HG03060 (cell line): ENCODE measurements around the gene INO80C.
A peak's percentile ranks its signal among the peaks of the same experiment; 100 is the strongest.

Experiments used
- ATAC-seq: cut with Tn5 transposase; IDR thresholded peaks from one replicate; pipeline ENCODE4 v1.9.1; 2021; ENCODE audit warnings: low read depth, moderate number of reproducible peaks; ENCODE audit not compliant: unreplicated experiment

The INO80C gene

DNA sequence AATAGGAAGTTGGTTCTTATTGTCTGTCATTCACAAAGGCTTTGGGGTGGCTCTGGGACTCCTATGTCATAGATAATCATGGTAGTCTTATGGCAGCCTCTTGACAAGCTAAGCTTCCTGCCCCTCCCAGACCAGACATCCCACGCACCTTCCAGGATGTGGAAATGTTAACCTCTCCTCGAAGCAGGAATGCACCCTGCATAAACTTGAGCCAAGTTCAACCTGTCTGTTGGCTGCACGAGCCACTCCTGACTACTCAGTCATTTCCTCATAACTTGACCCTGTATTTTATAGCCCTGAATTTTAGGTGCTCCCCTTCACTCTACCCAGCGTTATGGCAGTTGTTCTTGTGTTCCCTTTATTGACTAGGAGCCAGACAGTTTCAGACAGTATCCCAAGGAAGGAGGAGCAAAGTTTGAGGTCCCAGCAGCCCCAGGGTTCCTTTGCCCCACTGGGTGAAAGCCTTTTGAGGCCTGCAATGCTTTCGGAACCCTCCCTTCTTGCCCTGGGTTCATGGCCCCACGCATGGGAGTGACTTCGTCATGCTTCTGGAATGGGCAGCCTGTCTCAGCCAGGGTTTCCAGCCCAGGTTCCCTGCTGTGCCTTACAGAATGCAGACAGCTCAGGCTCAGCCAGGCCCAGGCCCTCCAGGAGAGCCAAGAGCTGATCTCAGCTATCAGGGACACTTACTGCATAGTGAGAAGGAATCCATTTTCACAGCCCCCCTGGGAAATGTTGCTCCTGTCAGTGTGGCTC, 15.6 kb upstream of the INO80C start:
- no peak for ATAC-seq

GRCh38 chr18:35512761-35513160, 15.0 kb upstream of the INO80C start:
- no peak for ATAC-seq

DNA sequence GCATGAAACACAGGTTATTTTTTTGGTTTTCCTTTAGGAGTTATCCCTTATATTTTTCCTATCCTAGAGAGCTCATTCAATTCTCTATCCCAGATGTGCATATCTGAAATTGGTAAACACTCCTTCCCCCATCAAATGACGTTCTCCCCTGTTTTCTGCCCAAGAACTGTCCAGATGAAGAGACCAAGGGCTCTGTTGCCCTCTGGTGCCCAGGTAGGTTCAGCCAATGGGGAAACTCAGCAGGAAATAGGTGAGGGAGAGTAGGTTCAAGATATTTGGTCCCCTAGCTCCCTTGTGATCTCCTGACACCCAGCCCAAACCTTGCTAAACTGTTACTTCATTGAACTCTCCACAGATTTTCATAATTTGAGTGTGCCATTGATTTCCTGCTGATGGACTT, 14.1 kb upstream of the INO80C start:
- no peak for ATAC-seq

GRCh38 chr18:35511428-35511827, 13.7 kb upstream of the INO80C start:
- peak; percentile 72 for ATAC-seq

DNA sequence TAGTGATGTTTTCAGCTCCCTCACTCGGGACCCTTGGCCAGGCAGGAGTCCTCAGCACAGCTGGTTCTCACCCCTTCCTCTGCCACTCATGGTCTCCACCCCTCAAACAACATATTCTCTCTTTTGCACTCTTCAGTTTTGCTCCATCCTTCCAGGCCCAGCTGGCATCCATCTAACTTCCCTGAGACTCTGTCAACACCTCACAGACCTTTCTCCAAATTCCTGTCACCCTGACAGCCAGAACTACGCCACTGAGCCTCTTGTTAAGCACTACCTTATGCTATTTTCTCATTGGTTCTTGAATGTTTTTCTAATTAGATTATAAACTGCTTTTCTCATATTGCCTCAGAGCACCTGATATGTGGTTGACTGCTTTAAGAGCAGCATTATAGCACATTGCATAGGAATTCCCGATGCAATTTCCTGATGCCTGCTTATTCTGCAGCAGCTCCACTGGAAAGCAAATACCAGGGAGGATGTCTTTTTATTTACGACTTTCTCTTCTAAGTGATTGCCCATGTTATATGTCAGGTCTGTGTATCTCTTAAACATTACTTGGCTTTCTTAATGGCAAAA, 12.4 kb upstream of the INO80C start:
- no peak for ATAC-seq

GRCh38 chr18:35508746-35509338, 11.1 kb upstream of the INO80C start:
- no peak for ATAC-seq

DNA sequence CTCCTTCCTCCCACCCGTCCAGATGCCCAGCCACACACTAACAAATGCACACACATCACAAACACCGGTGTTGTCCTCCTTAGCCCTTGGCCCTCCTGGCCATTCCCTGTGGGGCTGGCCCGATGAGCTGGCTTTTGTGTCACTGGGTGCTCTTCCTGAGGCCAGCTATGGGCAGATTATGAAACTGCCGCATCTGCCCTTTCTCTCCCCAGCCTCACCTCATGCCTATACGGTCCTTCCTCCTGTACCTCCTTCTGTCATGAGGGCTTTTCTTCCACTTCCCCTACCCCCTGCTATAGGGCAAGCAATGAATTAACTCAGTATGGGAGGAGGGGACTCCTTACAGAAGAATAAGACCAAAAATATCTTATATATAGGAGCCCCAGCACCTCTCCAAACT, 10.3 kb upstream of the INO80C start:
- ATAC-seq, result no peak

GRCh38 chr18:35507623-35508022, 9.9 kb upstream of the INO80C start:
- no peak for ATAC-seq

DNA sequence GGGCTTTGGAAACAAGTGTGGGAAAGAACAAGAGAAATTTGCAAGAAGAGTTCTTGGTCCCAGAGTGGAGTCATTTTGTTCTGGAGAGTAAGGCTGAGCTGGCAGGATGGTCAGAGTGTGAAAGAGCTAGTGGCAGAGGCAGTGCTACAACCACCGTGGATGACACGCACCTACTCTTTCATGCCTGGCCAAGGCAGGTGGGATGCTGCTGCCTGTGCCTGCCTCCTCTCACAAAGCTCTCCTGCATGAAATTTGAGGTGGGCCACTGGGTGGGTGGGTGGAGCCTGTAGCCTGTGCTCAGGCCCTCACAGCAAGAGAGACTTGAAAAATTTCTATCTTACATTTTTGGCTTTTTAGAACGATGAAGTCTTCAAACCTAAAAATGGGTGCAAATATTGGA, 9.4 kb upstream of the INO80C start:
- no peak for ATAC-seq

GRCh38 chr18:35506024-35506712, 8.4 kb upstream of the INO80C start:
- no peak for ATAC-seq

DNA sequence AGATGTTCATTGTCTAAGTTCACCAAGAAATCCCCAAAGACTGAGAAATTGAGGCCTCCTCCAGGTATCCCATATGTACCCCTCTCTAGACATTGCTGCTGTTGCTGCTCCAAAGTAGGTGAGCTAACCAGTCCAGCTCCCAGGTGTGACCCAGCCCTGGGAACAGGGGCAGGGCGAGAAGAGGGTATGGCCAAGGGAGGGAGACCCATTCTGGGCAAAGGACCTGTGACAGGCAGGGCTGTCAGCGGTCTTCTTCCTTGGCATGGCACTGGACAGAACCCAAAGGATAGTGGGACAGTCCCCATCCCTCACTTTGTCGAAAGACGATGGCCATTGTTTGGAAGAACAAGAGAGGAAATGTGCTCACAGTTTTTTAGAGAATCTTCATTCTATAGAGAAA, 7.2 kb upstream of the INO80C start:
- ATAC-seq, result no peak

DNA sequence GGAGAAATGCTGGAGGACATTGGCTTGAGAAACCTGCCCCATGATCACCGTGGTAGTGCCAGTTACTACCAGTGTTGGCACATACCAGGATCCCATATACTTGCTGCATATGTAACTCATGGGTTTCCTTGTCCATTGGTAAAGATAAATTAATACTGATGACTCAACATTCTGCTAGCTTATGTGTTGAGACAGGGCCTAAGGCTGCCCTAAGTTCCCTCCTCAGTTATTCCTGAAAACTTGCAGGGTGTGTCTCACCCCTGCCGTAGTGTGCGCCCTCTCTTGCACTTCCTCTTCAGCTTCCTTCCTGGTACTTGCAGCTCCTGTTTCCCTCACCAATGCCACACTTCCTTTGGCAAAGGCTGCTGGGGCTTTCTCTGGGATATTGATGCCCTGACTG, 4.3 kb upstream of the INO80C start:
- ATAC-seq, result no peak

DNA sequence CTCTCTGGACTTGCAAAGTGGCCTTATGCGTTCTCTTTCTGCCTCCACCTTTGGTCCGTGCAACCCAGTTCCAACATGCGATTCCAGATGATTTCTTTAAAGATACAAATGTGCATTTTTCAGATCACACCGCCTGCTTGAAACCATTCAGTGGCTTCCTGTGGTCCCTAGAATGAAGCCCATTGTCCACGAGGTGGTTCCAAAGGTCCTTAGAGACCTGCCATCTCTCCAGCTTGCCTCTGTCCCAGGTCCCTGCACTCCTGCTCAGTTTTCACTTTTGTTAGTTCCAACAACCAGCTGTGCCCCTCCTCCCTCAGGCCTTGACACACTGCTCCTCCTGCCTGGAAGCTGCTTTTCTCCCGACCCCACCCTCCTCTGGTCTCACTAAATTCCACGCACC, 3.6 kb upstream of the INO80C start:
- no peak for ATAC-seq

DNA sequence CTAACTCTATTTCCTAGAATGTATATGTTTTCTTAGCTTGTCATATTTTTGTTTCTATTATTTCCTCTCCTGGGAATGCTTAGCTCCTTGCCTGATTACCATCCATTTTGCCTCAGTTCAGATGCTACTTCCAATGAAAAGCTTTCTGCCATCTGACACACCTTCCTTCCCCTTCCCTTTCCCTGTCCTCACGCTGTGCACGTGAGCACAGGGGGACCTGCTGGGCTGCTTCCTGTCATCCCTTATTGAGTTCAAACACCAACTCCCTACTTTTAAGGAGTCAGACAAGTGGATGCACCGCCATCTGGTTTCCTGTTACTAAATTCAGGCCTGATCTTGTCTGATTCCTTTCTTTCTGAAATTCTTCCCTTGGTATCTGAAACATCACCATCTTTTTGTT, 2.4 kb upstream of the INO80C start:
- ATAC-seq, result no peak

DNA sequence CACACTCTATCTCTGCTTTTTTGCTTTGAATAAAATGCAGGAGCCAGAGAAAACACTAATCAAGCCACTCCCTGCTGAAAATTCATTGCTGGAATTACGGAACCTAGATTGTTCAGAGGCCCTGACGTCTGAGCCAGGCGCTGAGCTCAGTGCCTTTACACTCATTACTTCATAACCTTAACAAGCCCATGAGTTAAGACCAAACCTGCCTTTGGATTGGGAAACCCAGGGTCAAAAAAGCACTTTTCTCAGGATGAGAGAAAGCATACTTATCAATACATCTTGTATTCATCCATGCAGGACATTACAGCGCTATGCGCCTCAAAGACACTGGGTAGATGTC, 762 bp downstream of the INO80C start:
- peak; percentile 3 for ATAC-seq

GRCh38 chr18:35495536-35496314, 2.0 kb downstream of the INO80C start:
- ATAC-seq, result no peak

DNA sequence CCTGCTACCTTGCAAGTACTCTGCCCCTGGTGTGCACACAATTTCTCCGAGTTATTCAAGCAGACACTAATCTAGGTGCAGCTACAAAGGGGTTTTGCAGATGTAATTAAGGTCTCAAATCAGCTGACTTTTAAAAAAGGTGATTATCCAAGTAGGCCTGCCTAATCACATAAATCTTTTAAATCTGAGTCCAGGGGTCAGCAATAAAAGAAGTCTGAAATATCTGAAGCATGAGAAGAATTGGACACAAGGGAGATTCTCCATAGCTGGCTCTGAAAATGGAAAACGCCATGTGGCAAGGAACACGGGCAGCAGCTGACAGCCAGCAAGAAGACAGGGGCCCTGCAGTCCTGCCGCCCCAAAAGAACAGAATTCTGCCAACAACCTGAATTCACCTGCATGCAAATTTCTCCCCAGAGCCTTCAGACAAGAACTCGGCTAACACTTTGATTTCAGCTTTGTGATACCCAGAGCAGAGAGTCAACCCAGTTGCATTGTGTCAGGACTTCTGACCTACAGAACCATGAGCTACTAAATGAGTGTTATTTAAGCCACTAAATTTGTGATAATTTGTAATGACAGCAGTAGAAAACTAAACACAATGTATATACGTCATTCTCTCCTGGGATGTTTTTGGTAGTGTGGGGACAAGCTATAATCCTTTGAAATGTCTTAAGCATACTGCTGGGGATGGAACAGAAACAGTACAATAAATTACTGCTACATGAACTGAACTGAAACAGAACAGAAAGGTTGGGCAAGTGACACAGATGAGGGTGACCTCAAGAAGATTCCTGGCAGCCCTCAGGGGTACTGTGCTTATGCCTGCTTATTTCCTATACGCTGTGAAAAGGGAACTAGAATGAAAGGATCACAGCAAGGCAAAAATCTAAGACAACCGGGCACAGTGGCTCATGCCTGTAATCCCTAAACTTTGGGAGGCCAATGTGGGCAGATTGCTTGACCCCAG, 3.2 kb downstream of the INO80C start:
- no peak for ATAC-seq

GRCh38 chr18:35491700-35492077, 6.1 kb downstream of the INO80C start:
- ATAC-seq, result no peak

- ATAC-seq, result no peak
Measured at GRCh38 chr18:35490894-35491699, 6.7 kb downstream of the INO80C start.
